Naive thymus-derived CD4-positive, alpha-beta T cell (primary cell): Measurements from ENCODE around the gene AREL1. TPM values are rescaled to one million over a fixed set of nuclear protein-coding genes. Genes with fewer than 3 reads are reported as not detected.

ENCODE experiments used
- ATAC-seq: fragments of 150-1000 bp; cut with Tn5 transposase; 2 replicates; pipeline ENCODE4 v1.10.0; 2021; ENCODE audit warnings: mild to moderate bottlenecking, moderate library complexity
- CTCF ChIA-PET: fragments of 350-600 bp; sonication (Branson Sonifier 250); formaldehyde crosslinking; loops from one replicate; lab custom pipeline; 2021; ENCODE audit warnings: antibody characterized with exemption; lab: Charles Lee
- POLR2A ChIA-PET: fragments of 350-600 bp; sonication (Branson Sonifier 250); formaldehyde crosslinking; loops from one replicate; lab custom pipeline; 2021; ENCODE audit warnings: antibody characterized with exemption, inconsistent platforms; lab: Charles Lee
- DNase-seq, 9 donors: peaks; one replicate each; pipeline versions ENCODE4 v3.0.0 to v3.0.0-alpha.2; 2020 to 2022; ENCODE audit warnings: mixed read lengths in 1 of 9
- H3K27ac ChIP-seq: one replicate; pipeline ENCODE4 v1.7.0; 2013; ENCODE audit warnings: mild to moderate bottlenecking, low read depth, low read length, moderate library complexity
- H3K27me3 ChIP-seq, 2 donors: one replicate each; pipeline ENCODE4 v1.7.0; 2013; ENCODE audit warnings: low read length in 2 of 2, mild to moderate bottlenecking in 2 of 2, moderate library complexity in 2 of 2; ENCODE audit not compliant: control insufficient read depth in 2 of 2, insufficient read depth in 2 of 2
- H3K36me3 ChIP-seq, 3 experiments: 1 replicate in 2 of 3; 2 replicates in 1 of 3; pipeline ENCODE4 v1.7.0; 2013; ENCODE audit warnings: low read length in 3 of 3, mild to moderate bottlenecking in 3 of 3, moderate library complexity in 1 of 3; ENCODE audit not compliant: insufficient read depth in 3 of 3, control insufficient read depth in 2 of 3
- H3K4me1 ChIP-seq, 2 donors: one replicate each; pipeline ENCODE4 v1.7.0; 2013; ENCODE audit warnings: low read length in 2 of 2, mild to moderate bottlenecking in 2 of 2, moderate library complexity in 1 of 2; ENCODE audit not compliant: control insufficient read depth in 2 of 2, insufficient read depth in 2 of 2
- H3K4me3 ChIP-seq: 2 replicates; pipeline ENCODE4 v1.7.0; 2013; ENCODE audit warnings: mild to moderate bottlenecking, low read length
- H3K9me3 ChIP-seq, 3 experiments: 1 replicate in 2 of 3; 2 replicates in 1 of 3; pipeline ENCODE4 v1.7.0; 2013; ENCODE audit warnings: low read length in 3 of 3; ENCODE audit not compliant: control insufficient read depth in 2 of 3
- H3K27ac Mint-ChIP-seq, 9 donors: one replicate each; pipeline ENCODE4 v1.8.0; 2020 to 2022; ENCODE audit warnings: mixed read lengths in 9 of 9, mild to moderate bottlenecking in 8 of 9, moderate library complexity in 5 of 9, inconsistent platforms in 2 of 9
- H3K27me3 Mint-ChIP-seq, 5 donors: one replicate each; pipeline ENCODE4 v1.8.0; 2021 to 2022; ENCODE audit warnings: mixed read lengths in 5 of 5, mild to moderate bottlenecking in 1 of 5
- H3K36me3 Mint-ChIP-seq, 5 donors: one replicate each; pipeline ENCODE4 v1.8.0; 2020 to 2022; ENCODE audit warnings: mixed read lengths in 5 of 5, mild to moderate bottlenecking in 3 of 5, inconsistent platforms in 1 of 5
- H3K4me1 Mint-ChIP-seq, 7 donors: one replicate each; pipeline ENCODE4 v1.8.0; 2020 to 2022; ENCODE audit warnings: mixed read lengths in 7 of 7, mild to moderate bottlenecking in 3 of 7, inconsistent platforms in 1 of 7
- H3K4me3 Mint-ChIP-seq, 10 donors: one replicate each; pipeline ENCODE4 v1.8.0; 2020 to 2022; ENCODE audit warnings: mild to moderate bottlenecking in 10 of 10, mixed read lengths in 10 of 10, moderate library complexity in 6 of 10, inconsistent platforms in 2 of 10
- H3K9me3 Mint-ChIP-seq, 11 donors: one replicate each; pipeline ENCODE4 v1.8.0; 2020 to 2022; ENCODE audit warnings: mixed read lengths in 11 of 11, mild to moderate bottlenecking in 4 of 11, inconsistent platforms in 1 of 11, moderate library complexity in 1 of 11
- intact Hi-C, 2 donors: fragments of 100-400 bp; cut with micrococcal nuclease; formaldehyde crosslinking; loops; one replicate each; pipeline ENCODE4 v1.15.1; 2023
- polyA plus RNA-seq, 2 donors: library from polyadenylated mRNA; unstranded; fragments of 300-500 nt; fragmentation: Illumina TruSeq; gene quantifications; one replicate each; pipeline ENCODE4 v1.2.3, GENCODE V29; 2021
- total RNA-seq, 6 experiments: library from RNA in 5 of 6; stranded (reverse) in 5 of 6; gene quantifications; 1 replicate in 5 of 6; 2 replicates in 1 of 6; pipeline ENCODE4 v1.2.3 and lab custom pipeline; 2021 to 2026

AREL1 gene
- total and polyA plus RNA-seq, 7 experiments from 2014 or later: 16.1 to 52.0 (median 42.7) TPM

- Histone ChIP-seq H3K36me3 (no peaks in the 10 kb centered on the region), H3K4me3 (no peak overlapping the region), H3K9me3 (no peaks in the 10 kb centered on the region), H3K4me1 (no peaks in the 10 kb centered on the region), H3K27me3 (no peaks in the 10 kb centered on the region), H3K27ac (no peak overlapping the region)
- intact Hi-C loops: no loop called here
- ChIA-PET POLR2A (interaction anchor here (0.5 kb wide), 1 partner anchor 608 kb away, joined by 4 read pairs; no protein-coding TSS in a partner anchor), CTCF (interaction anchor here (1.5 to 2.3 kb wide), 2 partner anchors 19 to 29 kb away, joined by 4 to 8 read pairs; no protein-coding TSS in a partner anchor)
- Mint-ChIP-seq H3K4me3 (no peak overlapping the region), H3K27me3 (peaks cover 0 to 13% (median 0%) of the 10 kb centered on the region in 5 donors), H3K36me3 (no peaks in the 10 kb centered on the region), H3K27ac (peak overlapping the region in 1 of 9 donors; percentile 75), H3K4me1 (peaks cover 0 to 3% (median 0%) of the 10 kb centered on the region in 7 donors), H3K9me3 (no peaks in the 10 kb centered on the region)
- ATAC-seq (no peak), DNase-seq (no peak)
Observed at GRCh38 chr14:74638066-74638465, 74.8 kb downstream of the AREL1 start.

GRCh38 chr14:74637178-74637550 is 75.7 kb downstream of the AREL1 start:
- H3K36me3 Mint-ChIP-seq: no peaks in the 10 kb centered on the region
- ChIA-PET CTCF (interaction anchor here (1.5 to 2.3 kb wide), 2 partner anchors 18 to 28 kb away, joined by 4 to 8 read pairs; no protein-coding TSS in a partner anchor), POLR2A (no interaction called here)
- H3K27me3 Mint-ChIP-seq: peaks cover 0 to 13% (median 0%) of the 10 kb centered on the region in 5 donors
- H3K9me3 ChIP-seq: no peaks in the 10 kb centered on the region
- no peak overlapping the region for H3K27ac Mint-ChIP-seq
- no peaks in the 10 kb centered on the region for H3K27me3 ChIP-seq
- H3K4me1 ChIP-seq: no peaks in the 10 kb centered on the region
- no peak for DNase-seq
- H3K4me1 Mint-ChIP-seq: peaks cover 0 to 3% (median 0%) of the 10 kb centered on the region in 7 donors
- no peak overlapping the region for H3K4me3 ChIP-seq
- no peak for ATAC-seq
- no peak overlapping the region for H3K4me3 Mint-ChIP-seq
- no peaks in the 10 kb centered on the region for H3K9me3 Mint-ChIP-seq
- intact Hi-C loops: no loop called here
- no peaks in the 10 kb centered on the region for H3K36me3 ChIP-seq
- H3K27ac ChIP-seq: no peak overlapping the region

- Mint-ChIP-seq H3K27ac (no peak overlapping the region), H3K27me3 (peaks cover 0 to 13% (median 0%) of the 10 kb centered on the region in 5 donors), H3K36me3 (no peaks in the 10 kb centered on the region), H3K4me1 (peaks cover 0 to 3% (median 0%) of the 10 kb centered on the region in 7 donors), H3K9me3 (no peaks in the 10 kb centered on the region), H3K4me3 (no peak overlapping the region)
- Histone ChIP-seq H3K27ac (no peak overlapping the region), H3K9me3 (no peaks in the 10 kb centered on the region), H3K36me3 (no peaks in the 10 kb centered on the region), H3K4me1 (no peaks in the 10 kb centered on the region), H3K4me3 (no peak overlapping the region), H3K27me3 (no peaks in the 10 kb centered on the region)
- intact Hi-C loops: no loop called here
- DNase-seq (no peak), ATAC-seq (no peak)
- ChIA-PET POLR2A (interaction anchor here (1.0 to 1.3 kb wide), 2 partner anchors 15 to 23 kb away, joined by 4 read pairs; no protein-coding TSS in a partner anchor), CTCF (interaction anchor here (0.8 to 1.5 kb wide), 2 partner anchors 18 to 28 kb away, joined by 3 to 4 read pairs; no protein-coding TSS in a partner anchor)
Observed at GRCh38 chr14:74636424-74637177, 76.3 kb downstream of the AREL1 start.

- Mint-ChIP-seq H3K27me3 (peaks cover 0 to 13% (median 0%) of the 10 kb centered on the region in 5 donors), H3K36me3 (no peaks in the 10 kb centered on the region), H3K4me1 (peaks cover 0 to 3% (median 0%) of the 10 kb centered on the region in 7 donors), H3K27ac (peak overlapping the region in 1 of 9 donors; percentile 1), H3K4me3 (no peak overlapping the region), H3K9me3 (no peaks in the 10 kb centered on the region)
- CTCF ChIA-PET: interaction anchor here (0.8 kb wide), 1 partner anchor 27 kb away, joined by 3 read pairs; no protein-coding TSS in a partner anchor
- Histone ChIP-seq H3K27me3 (no peaks in the 10 kb centered on the region), H3K4me3 (no peak overlapping the region), H3K4me1 (no peaks in the 10 kb centered on the region), H3K9me3 (no peaks in the 10 kb centered on the region), H3K36me3 (no peaks in the 10 kb centered on the region), H3K27ac (no peak overlapping the region)
- intact Hi-C loops: no loop called here
- ATAC-seq: no peak
- no peak for DNase-seq
- POLR2A ChIA-PET: interaction anchor here (1.0 to 1.3 kb wide), 2 partner anchors 14 to 24 kb away, joined by 4 read pairs; no protein-coding TSS in a partner anchor
Observed at GRCh38 chr14:74635847-74636246, 77.0 kb downstream of the AREL1 start.

GRCh38 chr14:74634964-74635363 is 77.9 kb downstream of the AREL1 start:
- no peak for ATAC-seq
- Histone ChIP-seq H3K36me3 (no peaks in the 10 kb centered on the region), H3K27ac (no peak overlapping the region), H3K4me1 (no peaks in the 10 kb centered on the region), H3K27me3 (no peaks in the 10 kb centered on the region), H3K4me3 (no peak overlapping the region), H3K9me3 (no peaks in the 10 kb centered on the region)
- no peak for DNase-seq
- Mint-ChIP-seq H3K4me1 (peaks cover 0 to 3% (median 0%) of the 10 kb centered on the region in 7 donors), H3K36me3 (no peaks in the 10 kb centered on the region), H3K27ac (no peak overlapping the region), H3K4me3 (no peak overlapping the region), H3K9me3 (no peaks in the 10 kb centered on the region), H3K27me3 (peaks cover 0 to 8% (median 0%) of the 10 kb centered on the region in 5 donors)
- CTCF ChIA-PET: interaction anchor here (1.3 kb wide), 1 partner anchor 26 kb away, joined by 5 read pairs; no protein-coding TSS in a partner anchor
- POLR2A ChIA-PET: interaction anchor here (0.6 kb wide), 1 partner anchor 8 kb away, joined by 5 read pairs; no protein-coding TSS in a partner anchor
- intact Hi-C loops: no loop called here

- H3K27ac Mint-ChIP-seq: peak overlapping the region in 1 of 9 donors; percentile 53
- ChIA-PET CTCF (interaction anchor here (1.3 kb wide), 1 partner anchor 25 kb away, joined by 5 read pairs; no protein-coding TSS in a partner anchor), POLR2A (no interaction called here)
- no peak overlapping the region for H3K27ac ChIP-seq
- intact Hi-C loops: no loop called here
- H3K4me1 ChIP-seq: no peaks in the 10 kb centered on the region
- H3K4me3 Mint-ChIP-seq: no peak overlapping the region
- no peaks in the 10 kb centered on the region for H3K27me3 ChIP-seq
- H3K36me3 Mint-ChIP-seq: no peaks in the 10 kb centered on the region
- no peaks in the 10 kb centered on the region for H3K36me3 ChIP-seq
- peaks cover 0 to 6% (median 0%) of the 10 kb centered on the region in 5 donors for H3K27me3 Mint-ChIP-seq
- DNase-seq (no peak), ATAC-seq (no peak)
- H3K9me3 ChIP-seq: no peaks in the 10 kb centered on the region
- no peaks in the 10 kb centered on the region for H3K9me3 Mint-ChIP-seq
- H3K4me3 ChIP-seq: no peak overlapping the region
- H3K4me1 Mint-ChIP-seq: peaks cover 0 to 3% (median 0%) of the 10 kb centered on the region in 7 donors
Observed at GRCh38 chr14:74634481-74634880, 78.4 kb downstream of the AREL1 start.
